ENCODE measurements around the gene MCTP2.

MCTP2 gene

DNA sequence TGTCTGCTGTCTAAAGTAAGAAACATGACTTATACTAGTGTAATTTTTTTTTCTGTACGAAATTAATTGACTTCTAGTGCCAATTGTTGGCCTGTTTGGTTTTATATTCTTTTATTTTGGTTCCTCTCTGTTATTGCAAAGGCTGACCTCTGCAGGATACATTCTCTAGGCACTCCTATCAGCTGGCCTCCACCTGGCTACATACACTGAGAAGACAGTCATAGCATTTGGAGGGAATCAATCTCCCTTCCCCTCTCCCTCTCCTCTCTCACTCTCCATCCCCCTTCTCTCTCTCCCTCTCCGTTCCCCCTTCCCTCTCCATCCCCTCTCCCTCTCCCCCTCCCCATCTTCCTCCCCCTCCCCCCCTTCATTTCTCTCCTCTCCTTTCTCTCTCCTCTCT lies 116.7 kb downstream of the MCTP2 start:
- Histone ChIP-seq H3K27me3 (ENCODE audit: insufficient read depth, poor library complexity, severe bottlenecking) (no peaks in the 10 kb centered on the region), H3K4me3 (replicated peaks; ENCODE audit: insufficient read depth, low read length) (no peak overlapping the region), H3K27ac (replicated peaks) (no peak overlapping the region)
- DNase-seq (ENCODE audit: low read depth in 1 of 2, low spot score in 1 of 2) = no peak
- TF ChIP-seq GABPA (IDR thresholded peaks at IDR 0.05; ENCODE audit: low read depth) (no peak), SPI1 (IDR thresholded peaks at IDR 0.05; ENCODE audit: borderline replicate concordance, low read depth) (no peak), POLR2AphosphoS5 (IDR thresholded peaks at IDR 0.05; ENCODE audit: low read depth) (no peak)
- TF ChIP-seq, protein P1, sequence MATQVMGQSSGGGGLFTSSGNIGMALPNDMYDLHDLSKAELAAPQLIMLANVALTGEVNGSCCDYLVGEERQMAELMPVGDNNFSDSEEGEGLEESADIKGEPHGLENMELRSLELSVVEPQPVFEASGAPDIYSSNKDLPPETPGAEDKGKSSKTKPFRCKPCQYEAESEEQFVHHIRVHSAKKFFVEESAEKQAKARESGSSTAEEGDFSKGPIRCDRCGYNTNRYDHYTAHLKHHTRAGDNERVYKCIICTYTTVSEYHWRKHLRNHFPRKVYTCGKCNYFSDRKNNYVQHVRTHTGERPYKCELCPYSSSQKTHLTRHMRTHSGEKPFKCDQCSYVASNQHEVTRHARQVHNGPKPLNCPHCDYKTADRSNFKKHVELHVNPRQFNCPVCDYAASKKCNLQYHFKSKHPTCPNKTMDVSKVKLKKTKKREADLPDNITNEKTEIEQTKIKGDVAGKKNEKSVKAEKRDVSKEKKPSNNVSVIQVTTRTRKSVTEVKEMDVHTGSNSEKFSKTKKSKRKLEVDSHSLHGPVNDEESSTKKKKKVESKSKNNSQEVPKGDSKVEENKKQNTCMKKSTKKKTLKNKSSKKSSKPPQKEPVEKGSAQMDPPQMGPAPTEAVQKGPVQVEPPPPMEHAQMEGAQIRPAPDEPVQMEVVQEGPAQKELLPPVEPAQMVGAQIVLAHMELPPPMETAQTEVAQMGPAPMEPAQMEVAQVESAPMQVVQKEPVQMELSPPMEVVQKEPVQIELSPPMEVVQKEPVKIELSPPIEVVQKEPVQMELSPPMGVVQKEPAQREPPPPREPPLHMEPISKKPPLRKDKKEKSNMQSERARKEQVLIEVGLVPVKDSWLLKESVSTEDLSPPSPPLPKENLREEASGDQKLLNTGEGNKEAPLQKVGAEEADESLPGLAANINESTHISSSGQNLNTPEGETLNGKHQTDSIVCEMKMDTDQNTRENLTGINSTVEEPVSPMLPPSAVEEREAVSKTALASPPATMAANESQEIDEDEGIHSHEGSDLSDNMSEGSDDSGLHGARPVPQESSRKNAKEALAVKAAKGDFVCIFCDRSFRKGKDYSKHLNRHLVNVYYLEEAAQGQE (IDR thresholded peaks at IDR 0.05; ENCODE audit: insufficient replicate concordance, low read depth) = no peak
- TF ChIP-seq, protein P2, sequence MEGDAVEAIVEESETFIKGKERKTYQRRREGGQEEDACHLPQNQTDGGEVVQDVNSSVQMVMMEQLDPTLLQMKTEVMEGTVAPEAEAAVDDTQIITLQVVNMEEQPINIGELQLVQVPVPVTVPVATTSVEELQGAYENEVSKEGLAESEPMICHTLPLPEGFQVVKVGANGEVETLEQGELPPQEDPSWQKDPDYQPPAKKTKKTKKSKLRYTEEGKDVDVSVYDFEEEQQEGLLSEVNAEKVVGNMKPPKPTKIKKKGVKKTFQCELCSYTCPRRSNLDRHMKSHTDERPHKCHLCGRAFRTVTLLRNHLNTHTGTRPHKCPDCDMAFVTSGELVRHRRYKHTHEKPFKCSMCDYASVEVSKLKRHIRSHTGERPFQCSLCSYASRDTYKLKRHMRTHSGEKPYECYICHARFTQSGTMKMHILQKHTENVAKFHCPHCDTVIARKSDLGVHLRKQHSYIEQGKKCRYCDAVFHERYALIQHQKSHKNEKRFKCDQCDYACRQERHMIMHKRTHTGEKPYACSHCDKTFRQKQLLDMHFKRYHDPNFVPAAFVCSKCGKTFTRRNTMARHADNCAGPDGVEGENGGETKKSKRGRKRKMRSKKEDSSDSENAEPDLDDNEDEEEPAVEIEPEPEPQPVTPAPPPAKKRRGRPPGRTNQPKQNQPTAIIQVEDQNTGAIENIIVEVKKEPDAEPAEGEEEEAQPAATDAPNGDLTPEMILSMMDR (IDR thresholded peaks at IDR 0.05; ENCODE audit: insufficient read depth, low read length) = no peak

DNA sequence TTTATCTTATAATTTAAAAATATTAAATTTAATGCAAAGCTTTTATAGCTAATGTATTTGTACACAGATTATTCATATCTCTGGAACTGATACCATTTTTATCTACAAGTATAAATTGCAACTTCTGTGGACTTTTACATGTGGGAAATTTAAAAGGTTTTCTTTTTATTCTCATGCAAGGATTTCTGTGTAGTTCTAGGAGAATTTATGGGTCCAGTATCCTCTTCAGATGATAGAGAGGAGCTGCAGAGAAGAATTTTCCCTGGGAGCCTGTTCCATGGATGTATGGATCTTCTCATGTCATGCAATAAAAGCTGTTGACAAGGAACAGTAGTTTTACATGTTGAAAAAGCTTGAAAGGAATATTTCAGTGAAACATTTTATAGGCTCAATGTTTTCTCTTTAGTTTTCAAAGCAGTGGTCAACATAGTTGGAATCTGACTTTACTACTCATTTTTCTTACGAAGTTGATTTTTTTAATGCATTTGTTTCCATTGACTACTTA lies 119.7 kb downstream of the MCTP2 start:
- Histone ChIP-seq H3K4me3 (replicated peaks; ENCODE audit: insufficient read depth, low read length) (no peak overlapping the region), H3K27ac (replicated peaks) (no peak overlapping the region), H3K27me3 (ENCODE audit: insufficient read depth, poor library complexity, severe bottlenecking) (no peaks in the 10 kb centered on the region)
- TF ChIP-seq, protein P2 (IDR thresholded peaks at IDR 0.05; ENCODE audit: insufficient read depth, low read length) = no peak
- TF ChIP-seq POLR2AphosphoS5 (IDR thresholded peaks at IDR 0.05; ENCODE audit: low read depth) (no peak), SPI1 (IDR thresholded peaks at IDR 0.05; ENCODE audit: borderline replicate concordance, low read depth) (no peak), GABPA (IDR thresholded peaks at IDR 0.05; ENCODE audit: low read depth) (no peak)
- TF ChIP-seq, protein P1 (IDR thresholded peaks at IDR 0.05; ENCODE audit: insufficient replicate concordance, low read depth) = no peak
- DNase-seq (ENCODE audit: low read depth in 1 of 2, low spot score in 1 of 2) = no peak

DNA sequence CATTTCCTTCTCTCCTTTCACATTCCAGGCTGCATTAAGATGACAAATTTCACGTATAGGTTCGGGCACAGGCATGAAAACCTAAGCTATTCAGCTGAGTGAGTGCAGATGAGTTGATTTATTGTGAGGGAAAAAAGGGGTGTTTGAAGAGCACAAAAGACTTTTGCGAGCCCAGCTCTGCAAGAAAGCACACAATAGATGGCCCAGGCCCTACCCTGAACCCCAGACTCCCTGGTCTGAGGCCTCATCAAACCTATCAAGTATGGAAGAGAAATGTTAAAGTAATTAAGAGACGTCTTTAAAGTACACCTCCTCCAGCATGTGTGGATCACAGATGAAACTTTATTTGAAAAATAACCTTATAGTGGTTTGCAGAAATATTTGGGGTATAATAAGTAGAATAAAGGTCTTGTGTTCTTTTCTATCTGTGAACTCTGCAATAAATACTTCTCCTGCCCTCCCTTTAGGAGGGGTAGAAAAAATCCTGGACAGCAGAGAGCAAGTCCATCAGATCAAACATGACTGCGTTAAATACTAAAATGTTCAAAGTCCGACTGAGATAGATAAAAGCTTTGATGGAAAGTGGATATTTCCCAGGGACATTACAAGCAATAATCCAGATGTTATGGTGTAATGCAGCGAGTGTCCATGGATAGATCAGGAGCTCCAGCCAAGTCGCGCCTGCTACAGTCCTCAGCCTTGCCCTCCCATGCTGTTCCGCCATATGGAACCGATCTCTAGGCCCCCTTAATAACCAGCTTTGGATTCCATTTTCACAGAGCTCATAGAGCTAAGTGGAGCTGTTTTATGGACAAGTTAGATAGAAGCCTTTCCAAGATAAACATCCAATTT lies 121.5 kb downstream of the MCTP2 start:
- Histone ChIP-seq H3K4me3 (replicated peaks; ENCODE audit: insufficient read depth, low read length) (no peak overlapping the region), H3K27me3 (ENCODE audit: insufficient read depth, poor library complexity, severe bottlenecking) (no peaks in the 10 kb centered on the region), H3K27ac (replicated peaks) (no peak overlapping the region)
- TF ChIP-seq, protein P2 (IDR thresholded peaks at IDR 0.05; ENCODE audit: insufficient read depth, low read length) = no peak
- TF ChIP-seq, protein P1 (IDR thresholded peaks at IDR 0.05; ENCODE audit: insufficient replicate concordance, low read depth) = no peak
- no peak for TF ChIP-seq POLR2AphosphoS5 (IDR thresholded peaks at IDR 0.05; ENCODE audit: low read depth)
- no peak for TF ChIP-seq SPI1 (IDR thresholded peaks at IDR 0.05; ENCODE audit: borderline replicate concordance, low read depth)
- TF ChIP-seq GABPA (IDR thresholded peaks at IDR 0.05; ENCODE audit: low read depth) = no peak
- no peak for DNase-seq (ENCODE audit: low read depth in 1 of 2, low spot score in 1 of 2)
